ENCODE results near the gene PAK6.

DNA sequence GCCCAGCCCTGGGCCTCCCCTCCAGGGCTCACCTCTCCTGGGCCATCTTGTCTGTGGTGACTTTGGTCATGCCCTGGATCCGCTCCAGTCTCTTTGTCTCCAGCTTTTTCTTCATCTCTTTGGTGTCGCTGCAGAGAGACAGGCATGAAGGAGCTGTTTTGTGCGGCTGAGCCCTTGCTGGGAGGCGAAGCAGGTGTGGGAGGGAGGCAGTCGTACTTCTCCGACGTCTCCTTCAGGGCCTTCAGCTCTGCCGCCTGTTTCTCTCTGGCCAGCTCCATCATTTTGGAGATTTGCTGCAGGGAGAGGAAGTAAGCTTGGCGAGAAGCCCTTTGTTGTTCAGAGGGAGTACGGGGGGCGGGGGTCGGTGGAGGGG is 51.7 kb downstream of the PAK6 start:
- TF ChIP-seq, protein P1, sequence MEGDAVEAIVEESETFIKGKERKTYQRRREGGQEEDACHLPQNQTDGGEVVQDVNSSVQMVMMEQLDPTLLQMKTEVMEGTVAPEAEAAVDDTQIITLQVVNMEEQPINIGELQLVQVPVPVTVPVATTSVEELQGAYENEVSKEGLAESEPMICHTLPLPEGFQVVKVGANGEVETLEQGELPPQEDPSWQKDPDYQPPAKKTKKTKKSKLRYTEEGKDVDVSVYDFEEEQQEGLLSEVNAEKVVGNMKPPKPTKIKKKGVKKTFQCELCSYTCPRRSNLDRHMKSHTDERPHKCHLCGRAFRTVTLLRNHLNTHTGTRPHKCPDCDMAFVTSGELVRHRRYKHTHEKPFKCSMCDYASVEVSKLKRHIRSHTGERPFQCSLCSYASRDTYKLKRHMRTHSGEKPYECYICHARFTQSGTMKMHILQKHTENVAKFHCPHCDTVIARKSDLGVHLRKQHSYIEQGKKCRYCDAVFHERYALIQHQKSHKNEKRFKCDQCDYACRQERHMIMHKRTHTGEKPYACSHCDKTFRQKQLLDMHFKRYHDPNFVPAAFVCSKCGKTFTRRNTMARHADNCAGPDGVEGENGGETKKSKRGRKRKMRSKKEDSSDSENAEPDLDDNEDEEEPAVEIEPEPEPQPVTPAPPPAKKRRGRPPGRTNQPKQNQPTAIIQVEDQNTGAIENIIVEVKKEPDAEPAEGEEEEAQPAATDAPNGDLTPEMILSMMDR (IDR thresholded peaks at IDR 0.05; ENCODE audit: low read depth, low read length), result no peak
- TF ChIP-seq EZH2phosphoT487 (IDR thresholded peaks at IDR 0.05; ENCODE audit: low read depth), result no peak
